ENCODE measurements around the gene CTU2. TPM values are rescaled to one million over a fixed set of nuclear protein-coding genes. Genes with fewer than 3 reads are reported as not detected.
A peak's percentile ranks its signal among the peaks of the same experiment; 100 is the strongest.

Gene CTU2
- polyA plus RNA-seq, 3 donors from 2014 or later: 21.4 to 23.0 (median 22.0) TPM

DNA sequence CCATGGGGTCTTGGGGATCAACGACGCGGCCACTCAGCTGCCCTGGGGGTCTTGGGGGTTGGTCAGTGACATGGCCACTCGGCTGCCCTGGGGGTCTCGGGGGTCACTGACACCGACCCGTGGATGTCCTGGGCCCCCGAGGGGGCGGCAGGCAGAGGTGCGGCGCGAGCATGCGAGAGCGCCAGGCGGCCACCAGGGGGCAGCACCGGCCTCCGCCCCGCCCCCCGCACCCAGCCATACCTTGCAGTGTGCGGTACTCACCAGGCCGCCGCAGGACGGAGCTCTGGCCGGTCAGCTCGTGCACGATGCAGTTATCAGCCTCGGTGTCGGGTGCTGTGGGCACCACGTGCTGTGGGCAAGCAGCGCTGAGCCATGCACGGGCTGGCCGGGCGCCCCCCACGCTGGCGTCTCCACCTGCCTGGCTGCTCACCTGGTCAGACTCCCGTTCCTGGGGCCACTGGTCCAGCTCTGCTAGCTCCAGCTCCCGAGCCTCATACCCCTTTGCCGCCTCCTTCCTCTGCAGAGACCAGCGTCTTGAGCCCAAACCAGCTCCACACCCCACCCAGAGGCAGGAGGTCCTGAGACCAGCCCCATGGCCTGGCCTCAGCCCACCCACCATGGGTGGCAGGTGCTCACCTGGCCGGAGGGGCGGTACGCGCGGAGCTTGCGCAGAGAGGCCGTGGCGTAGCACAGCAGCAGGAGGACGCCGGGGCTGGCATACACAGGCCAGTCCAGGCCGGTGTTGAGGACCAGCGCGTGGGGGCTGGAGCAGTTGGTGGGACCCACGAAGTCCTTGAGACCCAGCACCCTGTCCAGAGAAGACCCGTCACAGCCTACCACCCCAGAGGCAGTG, 31.2 kb downstream of the CTU2 start:
- peak; percentile 55 to 81 (median 63) for DNase-seq
- H3K36me3 Mint-ChIP-seq: no peaks in the 10 kb centered on the region
- H3K27me3 Mint-ChIP-seq (ENCODE audit: low read depth in 3 of 3): no peaks in the 10 kb centered on the region
- H3K4me3 Mint-ChIP-seq: no peak overlapping the region
- H3K9me3 Mint-ChIP-seq: no peaks in the 10 kb centered on the region
- no peak overlapping the region for H3K27ac Mint-ChIP-seq
- H3K4me1 Mint-ChIP-seq: peaks cover 0 to 4% of the 10 kb centered on the region in 2 donors

DNA sequence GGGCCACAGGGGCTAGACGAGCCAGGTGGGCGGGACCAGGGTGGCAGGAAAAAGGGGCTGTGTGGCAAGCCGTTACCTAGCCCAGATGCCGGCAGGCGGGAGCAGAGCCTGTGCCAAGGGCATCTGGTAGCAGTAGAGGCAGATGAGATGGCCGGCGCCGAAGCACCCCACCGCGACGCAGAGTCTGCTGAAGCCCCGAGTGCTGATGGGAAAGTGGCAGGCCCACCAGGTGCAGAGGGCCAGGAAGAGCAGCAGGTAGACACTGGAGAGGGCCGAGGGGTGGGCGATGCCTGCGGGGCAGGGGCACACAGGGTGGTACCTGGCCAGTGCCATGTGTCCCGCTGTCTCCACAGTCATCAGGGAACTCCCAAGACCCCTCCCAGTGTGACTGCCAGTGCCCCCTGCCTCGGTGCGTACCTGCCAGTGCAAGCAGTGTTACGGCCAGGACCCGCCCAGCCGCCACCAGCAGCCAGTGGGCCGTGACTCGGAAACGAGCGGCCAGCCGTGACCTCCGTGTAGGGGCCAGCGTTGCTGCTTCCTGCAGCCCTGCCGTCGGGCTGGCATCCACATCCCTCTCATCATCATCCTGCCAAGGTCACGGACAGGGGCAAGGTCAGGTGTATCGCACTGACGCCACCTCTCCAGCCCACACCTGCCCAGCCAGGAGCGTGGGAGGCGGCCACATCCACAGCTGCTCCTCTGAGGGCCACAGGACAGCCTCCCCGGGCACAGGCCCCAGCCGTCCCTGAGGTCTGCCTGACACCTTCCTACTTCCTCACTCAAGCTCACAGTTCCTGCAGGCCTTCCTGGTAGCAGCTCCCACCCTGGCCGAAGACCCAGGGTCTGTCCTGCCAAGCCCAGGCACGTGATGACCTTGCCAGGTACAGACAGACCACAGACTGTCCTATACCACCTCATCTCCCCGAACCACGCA, 32.1 kb downstream of the CTU2 start:
- Mint-ChIP-seq H3K27ac (no peak overlapping the region), H3K4me3 (no peak overlapping the region), H3K36me3 (no peaks in the 10 kb centered on the region)

DNA sequence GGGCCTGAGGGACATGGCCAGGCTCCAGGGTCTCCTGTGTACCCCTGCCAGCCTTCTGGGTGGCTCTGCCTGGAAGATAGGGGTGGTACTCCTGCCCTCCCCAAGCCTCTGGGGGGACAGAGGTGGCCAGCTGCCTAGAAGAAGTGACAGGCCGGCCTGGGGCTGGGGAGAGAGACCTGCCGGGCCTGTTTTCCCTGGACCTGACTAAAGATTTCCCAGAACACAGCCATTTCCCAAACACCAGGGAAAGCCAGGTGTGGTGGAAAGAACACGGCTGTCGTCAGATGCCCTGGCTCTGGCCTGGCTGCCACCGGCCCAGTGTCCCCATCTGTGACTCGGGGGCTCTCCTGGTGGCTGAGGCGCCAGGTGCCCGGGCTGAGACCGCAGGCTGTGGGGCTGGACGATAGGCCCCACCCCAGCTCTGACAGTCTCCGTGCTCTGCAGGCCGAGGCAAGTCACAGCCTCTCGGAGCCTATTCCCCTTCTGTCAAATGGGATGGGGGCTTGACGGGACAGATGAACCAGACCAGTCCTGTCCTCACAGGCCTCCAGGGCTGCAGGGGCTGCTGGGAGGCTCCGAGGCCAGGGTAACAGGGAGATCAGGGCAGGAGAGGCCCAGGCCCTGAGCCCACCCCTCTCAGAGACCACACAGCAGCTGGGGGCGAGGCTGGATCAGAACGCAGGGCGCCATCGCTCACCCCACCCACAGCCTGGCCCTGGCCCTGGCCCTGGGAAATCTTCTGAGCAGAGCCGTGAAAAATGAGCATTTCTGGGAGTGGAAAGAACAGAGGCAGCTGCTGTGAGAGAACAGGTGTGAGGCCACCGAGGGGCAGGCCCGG, 33.1 kb downstream of the CTU2 start:
- no peak for DNase-seq
- Mint-ChIP-seq H3K4me3 (no peak overlapping the region), H3K9me3 (no peaks in the 10 kb centered on the region), H3K27ac (no peak overlapping the region), H3K27me3 (ENCODE audit: low read depth in 3 of 3) (no peaks in the 10 kb centered on the region), H3K36me3 (no peaks in the 10 kb centered on the region), H3K4me1 (peaks cover 0 to 9% of the 10 kb centered on the region in 2 donors)

More for the DNA sequence above, 32.1 kb downstream of the CTU2 start:
- peaks cover 0 to 4% of the 10 kb centered on the region in 2 donors for H3K4me1 Mint-ChIP-seq
- no peaks in the 10 kb centered on the region for H3K9me3 Mint-ChIP-seq
- no peak for DNase-seq
- H3K27me3 Mint-ChIP-seq (ENCODE audit: low read depth in 3 of 3): no peaks in the 10 kb centered on the region

DNA sequence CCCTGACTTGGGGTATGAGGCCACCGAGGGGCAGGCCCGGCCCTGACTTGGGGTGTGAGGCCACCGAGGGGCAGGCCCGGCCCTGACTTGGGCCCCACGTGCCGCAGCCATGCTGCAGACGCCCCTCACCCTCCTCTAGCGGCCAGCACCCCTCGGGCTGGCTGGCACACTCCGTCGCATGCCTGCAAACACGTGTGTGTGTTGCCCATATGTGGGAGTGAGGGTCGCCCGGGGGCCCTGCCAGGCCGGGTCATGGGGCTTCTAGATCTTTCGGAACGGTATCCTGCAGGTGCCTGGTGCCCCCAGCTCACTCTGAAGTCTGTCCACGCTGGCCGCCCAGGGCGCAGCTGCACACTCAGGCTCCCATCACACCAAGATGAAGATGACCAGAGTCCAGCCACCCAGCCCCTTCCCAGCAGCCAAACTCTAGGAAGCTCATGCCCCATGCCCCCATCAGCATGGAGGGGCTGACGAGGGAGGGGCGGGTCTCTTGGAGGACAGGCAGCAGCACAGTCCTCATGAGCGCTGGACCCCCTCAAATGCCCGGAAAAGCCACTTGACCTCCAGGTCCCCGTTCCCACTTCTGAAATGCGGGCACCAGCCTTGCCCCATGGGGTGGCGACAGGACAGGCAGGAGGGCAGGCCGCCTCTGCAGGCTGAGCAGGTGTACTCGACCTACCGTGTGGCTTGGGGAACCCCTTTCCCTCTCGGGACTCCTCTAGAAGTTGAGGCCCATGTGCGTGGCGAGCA, 33.8 kb downstream of the CTU2 start:
- Mint-ChIP-seq H3K9me3 (no peaks in the 10 kb centered on the region), H3K4me3 (no peak overlapping the region), H3K4me1 (peaks cover 0 to 11% of the 10 kb centered on the region in 2 donors), H3K27ac (no peak overlapping the region), H3K36me3 (no peaks in the 10 kb centered on the region), H3K27me3 (ENCODE audit: low read depth in 3 of 3) (no peaks in the 10 kb centered on the region)
- no peak for DNase-seq

DNA sequence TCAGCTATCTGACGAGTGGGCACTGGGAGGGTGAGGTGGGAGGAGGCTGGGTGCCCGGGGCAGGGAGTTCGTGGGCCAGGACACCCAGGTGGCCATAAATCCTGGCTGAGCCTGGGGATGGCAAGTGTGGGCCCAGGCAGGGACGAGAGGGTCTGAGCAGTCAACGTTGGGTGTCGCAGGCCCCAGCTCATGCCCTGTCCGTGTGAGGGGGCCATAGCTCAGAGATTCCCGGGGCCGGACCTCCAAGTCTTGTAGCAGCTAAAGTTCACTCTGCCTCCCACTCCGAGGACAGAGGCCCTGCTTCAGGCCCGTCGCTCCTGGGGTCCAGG, 34.4 kb downstream of the CTU2 start:
- Mint-ChIP-seq H3K27me3 (ENCODE audit: low read depth in 3 of 3) (no peaks in the 10 kb centered on the region), H3K27ac (no peak overlapping the region), H3K4me1 (peaks cover under 1 to 16% of the 10 kb centered on the region in 2 donors), H3K9me3 (no peaks in the 10 kb centered on the region), H3K4me3 (no peak overlapping the region), H3K36me3 (no peaks in the 10 kb centered on the region)
- no peak for DNase-seq

DNA sequence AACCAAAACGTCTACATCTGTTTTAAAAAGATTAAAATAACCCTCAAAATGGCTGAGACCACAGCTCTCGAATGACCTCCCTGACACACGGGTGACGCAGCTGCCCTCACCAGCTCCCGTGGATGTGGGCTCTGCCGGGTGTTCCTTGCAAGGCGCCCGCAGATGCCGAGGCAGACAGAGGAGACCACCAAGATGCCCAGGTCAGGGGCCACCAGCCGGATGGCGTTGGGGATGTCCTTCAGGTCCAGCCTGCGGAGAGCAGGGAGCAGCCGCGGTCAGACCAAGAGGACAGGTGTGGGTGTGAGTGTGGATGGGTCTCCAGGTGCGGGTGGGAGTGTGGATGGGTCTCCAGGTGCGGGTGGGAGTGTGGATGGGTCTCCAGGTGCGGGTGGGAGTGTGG, 35.1 kb downstream of the CTU2 start:
- no peaks in the 10 kb centered on the region for H3K9me3 Mint-ChIP-seq
- H3K4me3 Mint-ChIP-seq: no peak overlapping the region
- no peak for DNase-seq
- H3K27ac Mint-ChIP-seq: no peak overlapping the region
- H3K27me3 Mint-ChIP-seq (ENCODE audit: low read depth in 3 of 3): no peaks in the 10 kb centered on the region
- no peaks in the 10 kb centered on the region for H3K36me3 Mint-ChIP-seq
- peaks cover 5 to 21% of the 10 kb centered on the region in 2 donors for H3K4me1 Mint-ChIP-seq

DNA sequence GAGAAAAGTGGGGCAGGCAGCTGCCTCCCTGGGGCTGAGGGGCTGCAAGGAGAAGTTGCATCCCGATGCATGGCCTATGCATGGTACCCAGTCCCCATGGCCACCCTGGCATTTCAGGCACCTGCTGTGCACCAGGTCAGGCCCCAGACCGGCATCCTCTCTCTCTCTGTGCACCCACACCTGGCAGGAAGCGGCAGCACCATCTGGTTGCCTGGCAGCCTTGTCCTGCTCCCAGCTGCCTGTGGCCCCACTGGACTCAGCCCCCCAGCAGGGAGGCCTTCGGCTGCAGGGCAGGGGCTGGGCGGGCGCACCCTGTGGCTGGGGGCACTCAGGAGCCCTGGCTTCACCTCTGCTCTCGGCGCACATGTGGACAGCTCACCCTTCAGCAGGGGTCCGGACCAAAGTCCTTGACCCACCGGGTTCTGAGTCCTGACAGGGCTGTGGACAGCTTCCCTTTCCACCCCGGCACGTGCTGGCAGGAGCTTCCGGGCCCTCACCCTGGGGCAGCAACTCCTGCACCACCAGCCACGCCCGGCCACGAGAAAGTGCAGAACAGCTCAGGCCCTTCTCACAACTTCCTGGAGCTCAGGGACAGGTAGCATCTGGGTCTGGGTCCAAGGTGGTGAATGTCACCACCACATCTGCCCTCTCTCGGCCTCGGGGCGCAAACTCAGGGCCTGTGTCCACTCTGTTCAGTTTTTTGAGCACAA, 36.7 kb downstream of the CTU2 start:
- no peak for DNase-seq
- H3K27ac Mint-ChIP-seq: no peak overlapping the region
- H3K9me3 Mint-ChIP-seq: no peaks in the 10 kb centered on the region
- no peaks in the 10 kb centered on the region for H3K36me3 Mint-ChIP-seq
- H3K27me3 Mint-ChIP-seq (ENCODE audit: low read depth in 3 of 3): no peaks in the 10 kb centered on the region
- no peak overlapping the region for H3K4me3 Mint-ChIP-seq
- peaks cover 5 to 21% of the 10 kb centered on the region in 2 donors for H3K4me1 Mint-ChIP-seq

DNA sequence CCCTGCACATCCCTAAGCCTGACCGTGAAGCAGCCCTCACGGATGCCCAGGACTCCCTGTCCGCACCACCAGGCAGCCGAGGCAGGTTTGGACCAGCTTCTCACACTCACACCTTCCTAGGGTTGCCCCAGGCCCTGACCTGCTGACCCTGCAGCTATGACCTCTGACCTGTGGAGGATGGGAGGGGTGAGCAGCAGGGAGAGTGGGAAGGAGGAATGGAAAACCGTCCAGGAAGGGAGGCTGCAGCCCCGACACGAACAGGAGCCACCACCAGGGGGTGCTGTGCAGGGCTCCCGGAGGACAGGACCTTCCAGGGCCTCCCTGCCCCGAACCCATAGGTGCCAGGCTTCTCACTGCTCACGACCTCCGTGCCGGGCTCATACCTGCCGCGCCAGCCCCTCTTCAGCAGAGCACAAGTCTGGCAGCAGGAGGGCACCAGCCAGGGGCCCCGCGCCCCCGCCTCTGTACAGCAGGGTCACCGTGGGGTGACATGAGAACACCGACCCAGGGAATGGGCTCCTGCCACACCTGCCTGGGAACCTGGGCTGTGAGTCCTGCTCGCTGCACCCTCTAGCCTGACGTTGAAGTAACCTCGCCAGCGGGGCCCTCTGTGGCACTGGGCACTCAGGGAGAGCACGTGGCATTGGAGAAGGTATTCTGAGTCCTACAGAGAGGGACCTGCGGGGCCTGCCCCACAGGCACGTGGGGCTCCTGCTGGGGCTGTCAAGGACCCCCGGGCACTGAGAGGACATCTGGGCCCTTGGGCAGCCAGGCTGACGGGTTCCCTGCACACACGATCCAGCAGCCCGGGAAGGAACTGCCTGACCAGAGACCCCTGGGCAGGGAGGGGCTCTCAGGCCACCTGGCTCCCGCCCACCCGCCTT, 37.6 kb downstream of the CTU2 start:
- peaks cover 5 to 23% of the 10 kb centered on the region in 2 donors for H3K4me1 Mint-ChIP-seq
- peak; percentile 67 to 71 (median 70) for DNase-seq
- H3K27me3 Mint-ChIP-seq (ENCODE audit: low read depth in 3 of 3): no peaks in the 10 kb centered on the region
- peak overlapping the region in 1 of 6 donors; percentile 22 for H3K27ac Mint-ChIP-seq
- no peaks in the 10 kb centered on the region for H3K36me3 Mint-ChIP-seq
- H3K4me3 Mint-ChIP-seq: no peak overlapping the region
- no peaks in the 10 kb centered on the region for H3K9me3 Mint-ChIP-seq

DNA sequence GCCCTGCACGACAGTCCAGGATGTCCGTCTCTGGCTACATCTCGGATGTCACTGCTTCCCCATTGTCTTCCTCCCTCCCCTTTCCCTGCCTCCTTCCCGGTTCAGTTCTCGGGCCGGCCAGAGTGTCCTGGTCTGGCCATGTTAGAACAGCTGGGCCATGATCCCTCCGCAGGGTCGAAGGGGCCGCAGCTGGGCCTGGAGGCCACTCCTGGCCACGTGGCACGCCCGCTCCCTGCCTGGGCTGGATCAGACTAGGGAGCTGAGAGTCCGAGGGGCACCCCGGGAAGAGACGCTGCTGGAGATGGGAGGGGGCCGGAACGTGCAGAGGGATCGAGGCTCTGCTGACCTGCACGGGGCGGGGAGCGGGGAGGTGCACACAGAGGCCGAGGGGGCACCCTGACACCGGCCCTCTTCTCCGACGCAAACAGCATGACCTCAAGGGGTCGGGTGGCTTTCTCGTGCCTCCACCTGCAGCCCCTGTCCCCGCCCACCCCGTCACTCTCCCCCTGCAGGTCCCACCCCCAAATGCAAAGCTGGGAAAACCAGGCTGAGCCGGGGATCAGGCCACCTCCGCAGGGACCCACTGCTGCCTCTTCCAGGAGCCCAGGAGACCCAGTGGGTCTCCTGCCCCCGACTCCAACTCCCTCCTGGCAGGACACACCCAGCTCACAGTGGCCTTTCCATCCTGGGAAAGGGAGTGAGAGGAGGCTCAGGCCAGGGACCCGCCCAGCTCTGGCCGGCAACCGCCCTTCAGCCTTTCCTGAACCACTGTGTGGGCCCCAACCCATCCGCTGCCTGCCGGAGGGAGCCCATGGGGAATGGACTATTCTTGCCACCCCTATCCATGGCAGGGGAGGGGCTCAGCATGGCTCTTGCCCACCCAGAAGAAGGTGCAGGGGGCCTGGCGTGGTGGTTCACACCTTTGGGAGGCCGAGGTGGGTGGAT, 38.5 kb downstream of the CTU2 start:
- Mint-ChIP-seq H3K27me3 (ENCODE audit: low read depth in 3 of 3) (peaks cover 0 to 1% (median 0%) of the 10 kb centered on the region in 3 donors), H3K36me3 (no peaks in the 10 kb centered on the region), H3K4me1 (peaks cover 5 to 23% of the 10 kb centered on the region in 2 donors), H3K9me3 (no peaks in the 10 kb centered on the region), H3K27ac (no peak overlapping the region), H3K4me3 (no peak overlapping the region)
- no peak for DNase-seq

DNA sequence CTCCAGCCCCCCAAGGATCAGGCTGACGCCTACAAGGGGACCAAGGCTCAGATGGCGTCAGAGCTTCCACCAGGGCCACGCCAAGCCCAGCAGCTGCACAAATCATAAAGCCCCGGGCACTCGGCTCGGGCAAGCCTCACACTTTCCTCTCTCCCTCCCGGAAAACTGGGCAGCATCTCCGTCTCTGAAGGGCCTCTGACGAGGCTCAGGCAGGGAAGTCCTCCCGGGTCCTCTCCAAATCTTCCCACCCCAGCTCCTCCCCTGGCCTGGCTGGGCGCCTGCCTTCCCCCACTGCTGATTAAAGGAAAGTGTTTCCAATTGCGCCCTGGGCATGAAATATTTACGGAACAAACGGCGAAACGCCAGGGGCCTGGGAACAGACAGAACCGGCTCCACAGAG, 40.2 kb downstream of the CTU2 start:
- Mint-ChIP-seq H3K27ac (no peak overlapping the region), H3K27me3 (ENCODE audit: low read depth in 3 of 3) (peaks cover 0 to 1% (median 0%) of the 10 kb centered on the region in 3 donors), H3K4me3 (no peak overlapping the region), H3K36me3 (no peaks in the 10 kb centered on the region), H3K9me3 (no peaks in the 10 kb centered on the region), H3K4me1 (peaks cover 5 to 23% of the 10 kb centered on the region in 2 donors)
- no peak for DNase-seq

All from immature natural killer cell (primary cell).